Measurements from ENCODE around the gene PLCH2.

- TF ChIP-seq, protein P1, sequence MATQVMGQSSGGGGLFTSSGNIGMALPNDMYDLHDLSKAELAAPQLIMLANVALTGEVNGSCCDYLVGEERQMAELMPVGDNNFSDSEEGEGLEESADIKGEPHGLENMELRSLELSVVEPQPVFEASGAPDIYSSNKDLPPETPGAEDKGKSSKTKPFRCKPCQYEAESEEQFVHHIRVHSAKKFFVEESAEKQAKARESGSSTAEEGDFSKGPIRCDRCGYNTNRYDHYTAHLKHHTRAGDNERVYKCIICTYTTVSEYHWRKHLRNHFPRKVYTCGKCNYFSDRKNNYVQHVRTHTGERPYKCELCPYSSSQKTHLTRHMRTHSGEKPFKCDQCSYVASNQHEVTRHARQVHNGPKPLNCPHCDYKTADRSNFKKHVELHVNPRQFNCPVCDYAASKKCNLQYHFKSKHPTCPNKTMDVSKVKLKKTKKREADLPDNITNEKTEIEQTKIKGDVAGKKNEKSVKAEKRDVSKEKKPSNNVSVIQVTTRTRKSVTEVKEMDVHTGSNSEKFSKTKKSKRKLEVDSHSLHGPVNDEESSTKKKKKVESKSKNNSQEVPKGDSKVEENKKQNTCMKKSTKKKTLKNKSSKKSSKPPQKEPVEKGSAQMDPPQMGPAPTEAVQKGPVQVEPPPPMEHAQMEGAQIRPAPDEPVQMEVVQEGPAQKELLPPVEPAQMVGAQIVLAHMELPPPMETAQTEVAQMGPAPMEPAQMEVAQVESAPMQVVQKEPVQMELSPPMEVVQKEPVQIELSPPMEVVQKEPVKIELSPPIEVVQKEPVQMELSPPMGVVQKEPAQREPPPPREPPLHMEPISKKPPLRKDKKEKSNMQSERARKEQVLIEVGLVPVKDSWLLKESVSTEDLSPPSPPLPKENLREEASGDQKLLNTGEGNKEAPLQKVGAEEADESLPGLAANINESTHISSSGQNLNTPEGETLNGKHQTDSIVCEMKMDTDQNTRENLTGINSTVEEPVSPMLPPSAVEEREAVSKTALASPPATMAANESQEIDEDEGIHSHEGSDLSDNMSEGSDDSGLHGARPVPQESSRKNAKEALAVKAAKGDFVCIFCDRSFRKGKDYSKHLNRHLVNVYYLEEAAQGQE (IDR thresholded peaks at IDR 0.05; ENCODE audit: low read depth, low read length), result no peak
- TF ChIP-seq MXI1 (IDR thresholded peaks at IDR 0.05; ENCODE audit: low read depth, low read length) (no peak), ZBTB33 (IDR thresholded peaks at IDR 0.05; ENCODE audit: borderline replicate concordance, low read depth) (no peak), RXRA (IDR thresholded peaks at IDR 0.05; ENCODE audit: borderline replicate concordance, low read depth) (no peak), USF1 (IDR thresholded peaks at IDR 0.05; ENCODE audit: borderline replicate concordance, low read depth) (no peak), EZH2phosphoT487 (IDR thresholded peaks at IDR 0.05; ENCODE audit: borderline replicate concordance, low read depth) (no peak), YY1 (IDR thresholded peaks at IDR 0.05; ENCODE audit: low read depth) (no peak), CHD2 (IDR thresholded peaks at IDR 0.05; ENCODE audit: low read length, partially characterized antibody) (no peak)
- TF ChIP-seq, protein P2, sequence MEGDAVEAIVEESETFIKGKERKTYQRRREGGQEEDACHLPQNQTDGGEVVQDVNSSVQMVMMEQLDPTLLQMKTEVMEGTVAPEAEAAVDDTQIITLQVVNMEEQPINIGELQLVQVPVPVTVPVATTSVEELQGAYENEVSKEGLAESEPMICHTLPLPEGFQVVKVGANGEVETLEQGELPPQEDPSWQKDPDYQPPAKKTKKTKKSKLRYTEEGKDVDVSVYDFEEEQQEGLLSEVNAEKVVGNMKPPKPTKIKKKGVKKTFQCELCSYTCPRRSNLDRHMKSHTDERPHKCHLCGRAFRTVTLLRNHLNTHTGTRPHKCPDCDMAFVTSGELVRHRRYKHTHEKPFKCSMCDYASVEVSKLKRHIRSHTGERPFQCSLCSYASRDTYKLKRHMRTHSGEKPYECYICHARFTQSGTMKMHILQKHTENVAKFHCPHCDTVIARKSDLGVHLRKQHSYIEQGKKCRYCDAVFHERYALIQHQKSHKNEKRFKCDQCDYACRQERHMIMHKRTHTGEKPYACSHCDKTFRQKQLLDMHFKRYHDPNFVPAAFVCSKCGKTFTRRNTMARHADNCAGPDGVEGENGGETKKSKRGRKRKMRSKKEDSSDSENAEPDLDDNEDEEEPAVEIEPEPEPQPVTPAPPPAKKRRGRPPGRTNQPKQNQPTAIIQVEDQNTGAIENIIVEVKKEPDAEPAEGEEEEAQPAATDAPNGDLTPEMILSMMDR (IDR thresholded peaks at IDR 0.05), result no peak
- TF ChIP-seq, protein P3, sequence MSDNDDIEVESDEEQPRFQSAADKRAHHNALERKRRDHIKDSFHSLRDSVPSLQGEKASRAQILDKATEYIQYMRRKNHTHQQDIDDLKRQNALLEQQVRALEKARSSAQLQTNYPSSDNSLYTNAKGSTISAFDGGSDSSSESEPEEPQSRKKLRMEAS (IDR thresholded peaks at IDR 0.05; ENCODE audit: low read depth), result no peak
Measured at GRCh38 chr1:2493691-2494322, 17.7 kb downstream of the PLCH2 start.
